ENCODE results near the gene PARD6A. TPM values are rescaled to one million over a fixed set of nuclear protein-coding genes. Genes with fewer than 3 reads are reported as not detected.

Gene PARD6A
- total and polyA plus RNA-seq, 2 of the 4 experiments (the other 2 are of a cell fraction) = 0.36 to 0.55 TPM

- no peak for TF ChIP-seq RFX5 (IDR thresholded peaks at IDR 0.05; ENCODE audit: low read depth, low read length)
Measured at GRCh38 chr16:67661101-67661761, 471 bp downstream of the PARD6A start (continued).

DNA sequence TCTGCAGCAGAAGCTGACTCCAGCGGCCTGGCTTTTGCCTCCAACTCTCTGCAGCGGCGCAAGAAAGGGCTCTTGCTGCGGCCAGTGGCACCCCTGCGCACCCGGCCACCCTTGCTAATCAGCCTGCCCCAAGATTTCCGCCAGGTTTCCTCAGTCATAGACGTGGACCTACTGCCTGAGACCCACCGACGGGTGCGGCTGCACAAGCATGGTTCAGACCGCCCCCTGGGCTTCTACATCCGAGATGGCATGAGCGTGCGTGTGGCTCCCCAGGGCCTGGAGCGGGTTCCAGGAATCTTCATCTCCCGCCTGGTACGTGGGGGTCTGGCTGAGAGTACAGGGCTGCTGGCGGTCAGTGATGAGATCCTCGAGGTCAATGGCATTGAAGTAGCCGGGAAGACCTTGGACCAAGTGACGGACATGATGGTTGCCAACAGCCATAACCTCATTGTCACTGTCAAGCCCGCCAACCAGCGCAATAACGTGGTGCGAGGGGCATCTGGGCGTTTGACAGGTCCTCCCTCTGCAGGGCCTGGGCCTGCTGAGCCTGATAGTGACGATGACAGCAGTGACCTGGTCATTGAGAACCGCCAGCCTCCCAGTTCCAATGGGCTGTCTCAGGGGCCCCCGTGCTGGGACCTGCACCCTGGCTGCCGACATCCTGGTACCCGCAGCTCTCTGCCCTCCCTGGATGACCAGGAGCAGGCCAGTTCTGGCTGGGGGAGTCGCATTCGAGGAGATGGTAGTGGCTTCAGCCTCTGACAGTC lies 1.3 kb downstream of the PARD6A start:
- H3K36me3 ChIP-seq (ENCODE audit: control insufficient read depth, insufficient read depth, low read length) = peaks cover 3% of the 10 kb centered on the region; the same call in 1 of the 2 replicates
- H2AK5ac ChIP-seq (ENCODE audit: low read depth, low read length) = no peak overlapping the region
- 95% methylated on average over 28 of the region's 34 CpGs; no CpG with 5 or more reads in 1 of the 2 experiments for WGBS, 2 experiments (ENCODE audit: extremely low coverage in 2 of 2, insufficient read length in 1 of 2)
- no peak overlapping the region for H2AK9ac ChIP-seq (replicated peaks; ENCODE audit: low read depth, low read length, poor library complexity)
- H3K18ac ChIP-seq (ENCODE audit: low read depth, low read length) = no peak overlapping the region
- POLR2A ChIA-PET (ENCODE audit: unreplicated experiment) = no interaction called here
- no peak overlapping the region for H3K4me3 ChIP-seq (ENCODE audit: insufficient read depth, low read depth, low read length)
- H3K27me3 ChIP-seq (ENCODE audit: control insufficient read depth, insufficient read depth, low read length) = no peaks in the 10 kb centered on the region
- no peak overlapping the region for H3K27ac ChIP-seq (ENCODE audit: insufficient read depth, low read length)
- H4K8ac ChIP-seq (ENCODE audit: low read depth in 2 of 2, low read length in 2 of 2) = no peak overlapping the region
- no peak overlapping the region for H2BK120ac ChIP-seq (ENCODE audit: low read depth, low read length)
- H3K9me1 ChIP-seq (ENCODE audit: insufficient read depth, low read length) = peaks cover 4% of the 10 kb centered on the region
- H2BK20ac ChIP-seq (ENCODE audit: low read depth, low read length) = no peak overlapping the region
- H4K91ac ChIP-seq (ENCODE audit: insufficient read depth, low read depth, low read length) = no peak overlapping the region
- CTCF ChIA-PET = no interaction called here
- H4K20me1 ChIP-seq (ENCODE audit: insufficient read depth, low read length) = peaks cover 5% of the 10 kb centered on the region
- no peak overlapping the region for H3K56ac ChIP-seq (ENCODE audit: extremely low read depth, insufficient read depth, low read length)
- no peak overlapping the region for H2AFZ ChIP-seq (replicated peaks; ENCODE audit: low read length, poor library complexity)
- TF ChIP-seq RAD21 (IDR thresholded peaks at IDR 0.05; ENCODE audit: low read length) = no peak
- TF ChIP-seq RCOR1 (IDR thresholded peaks at IDR 0.05; ENCODE audit: insufficient replicate concordance, low read length) = no peak
- TF ChIP-seq RFX5 (IDR thresholded peaks at IDR 0.05; ENCODE audit: low read depth, low read length) = no peak
- no peak for TF ChIP-seq POLR2A (IDR thresholded peaks at IDR 0.05; ENCODE audit: low read depth, low read length)
- TF ChIP-seq, protein P1, sequence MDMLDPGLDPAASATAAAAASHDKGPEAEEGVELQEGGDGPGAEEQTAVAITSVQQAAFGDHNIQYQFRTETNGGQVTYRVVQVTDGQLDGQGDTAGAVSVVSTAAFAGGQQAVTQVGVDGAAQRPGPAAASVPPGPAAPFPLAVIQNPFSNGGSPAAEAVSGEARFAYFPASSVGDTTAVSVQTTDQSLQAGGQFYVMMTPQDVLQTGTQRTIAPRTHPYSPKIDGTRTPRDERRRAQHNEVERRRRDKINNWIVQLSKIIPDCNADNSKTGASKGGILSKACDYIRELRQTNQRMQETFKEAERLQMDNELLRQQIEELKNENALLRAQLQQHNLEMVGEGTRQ (IDR thresholded peaks at IDR 0.05; ENCODE audit: low read depth, low read length) = no peak
- no peak for TF ChIP-seq CHD1 (IDR thresholded peaks at IDR 0.05; ENCODE audit: low read depth, low read length)
- TF ChIP-seq BHLHE40 (IDR thresholded peaks at IDR 0.05; ENCODE audit: low read depth, low read length) = no peak
- no peak for TF ChIP-seq SMC3 (IDR thresholded peaks at IDR 0.05; ENCODE audit: low read depth, low read length)
- TF ChIP-seq, protein P2, sequence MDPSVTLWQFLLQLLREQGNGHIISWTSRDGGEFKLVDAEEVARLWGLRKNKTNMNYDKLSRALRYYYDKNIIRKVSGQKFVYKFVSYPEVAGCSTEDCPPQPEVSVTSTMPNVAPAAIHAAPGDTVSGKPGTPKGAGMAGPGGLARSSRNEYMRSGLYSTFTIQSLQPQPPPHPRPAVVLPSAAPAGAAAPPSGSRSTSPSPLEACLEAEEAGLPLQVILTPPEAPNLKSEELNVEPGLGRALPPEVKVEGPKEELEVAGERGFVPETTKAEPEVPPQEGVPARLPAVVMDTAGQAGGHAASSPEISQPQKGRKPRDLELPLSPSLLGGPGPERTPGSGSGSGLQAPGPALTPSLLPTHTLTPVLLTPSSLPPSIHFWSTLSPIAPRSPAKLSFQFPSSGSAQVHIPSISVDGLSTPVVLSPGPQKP (IDR thresholded peaks at IDR 0.05; ENCODE audit: borderline replicate concordance, low read depth, low read length) = no peak
- TF ChIP-seq NFE2L2 (IDR thresholded peaks at IDR 0.05; ENCODE audit: low read depth, low read length) = no peak
- TF ChIP-seq MAZ (IDR thresholded peaks at IDR 0.05; ENCODE audit: borderline replicate concordance, low read depth, low read length) = no peak
- no peak for TF ChIP-seq MXI1 (IDR thresholded peaks at IDR 0.05; ENCODE audit: borderline replicate concordance, low read depth, low read length)
- no TSS peak for BruUV-seq (replicated peaks)
- DNase-seq (no peak), ATAC-seq (ENCODE audit: low read depth) (no peak)
- in situ Hi-C loops (cut with MboI; ENCODE audit: low sequenced_read_pairs) (loop anchor here (10.0 kb wide), 1 partner anchor 137 kb away; the partner anchor contains the start of gene RIPOR1), intact Hi-C loops (cut with micrococcal nuclease) (no loop called here), dilution Hi-C loops (cut with HindIII; ENCODE audit: low sequenced_read_pairs, unreplicated experiment) (no loop called here)
- H3K4me2 ChIP-seq (ENCODE audit: low read depth, low read length) = no peak overlapping the region
- H3K4me1 ChIP-seq (ENCODE audit: control insufficient read depth, insufficient read depth, low read length) = peaks cover 11% of the 10 kb centered on the region
- H3K4ac ChIP-seq (ENCODE audit: low read depth, low read length) = no peak overlapping the region
- H3K9ac ChIP-seq (ENCODE audit: low read depth, low read length) = no peak overlapping the region
- no peak overlapping the region for H3K23ac ChIP-seq (ENCODE audit: low read depth, low read length)
- no peak overlapping the region for H3K14ac ChIP-seq (replicated peaks; ENCODE audit: low read depth, low read length)
- no peak overlapping the region for H2BK15ac ChIP-seq (ENCODE audit: low read depth, low read length)
- H3K9me3 ChIP-seq (ENCODE audit: control insufficient read depth, insufficient read depth, low read length) = no peaks in the 10 kb centered on the region
- H2BK5ac ChIP-seq (ENCODE audit: low read depth, low read length, poor library complexity, severe bottlenecking) = no peak overlapping the region
- H3K79me1 ChIP-seq (ENCODE audit: low read depth in 1 of 2, low read length in 2 of 2) = peaks cover 11 to 32% of the 10 kb centered on the region in 2 experiments
- H4K5ac ChIP-seq (ENCODE audit: low read depth, low read length) = no peak overlapping the region

Data from IMR-90 (cell line).